ENCODE data around the gene MROH7.

GRCh38 chr1:54754045-54754444 is 112.5 kb downstream of the MROH7 start:
- no peak for TF ChIP-seq CTCF (IDR thresholded peaks at IDR 0.05)
- TF ChIP-seq FOXJ3 (CRISPR knock-in tag; IDR thresholded peaks at IDR 0.05; ENCODE audit: borderline replicate concordance), result no peak
- no peak for TF ChIP-seq TEAD4 (CRISPR knock-in tag; IDR thresholded peaks at IDR 0.05)
- no peak for TF ChIP-seq GTF2I (CRISPR knock-in tag; conservative IDR thresholded peaks at IDR 0.05)
- no peak for TF ChIP-seq ZBTB43 (CRISPR knock-in tag; IDR thresholded peaks at IDR 0.05)
- TF ChIP-seq CREB1 (CRISPR knock-in tag; IDR thresholded peaks at IDR 0.05), result no peak

Measured in WTC11 (cell line).